Immature natural killer cell (primary cell): Measurements from ENCODE around the gene ZKSCAN8. TPM values are rescaled to one million over a fixed set of nuclear protein-coding genes. Genes with fewer than 3 reads are reported as not detected.

Source experiments
- DNase-seq, 3 donors: peaks; one replicate each; pipeline ENCODE4 v3.0.0; 2022; ENCODE audit warnings: mixed read lengths in 1 of 3
- H3K27ac Mint-ChIP-seq, 6 donors: one replicate each; pipeline ENCODE4 v1.8.0; 2020; ENCODE audit warnings: mixed read lengths in 6 of 6, mild to moderate bottlenecking in 5 of 6, inconsistent platforms in 4 of 6, moderate library complexity in 3 of 6
- H3K27me3 Mint-ChIP-seq, 3 donors: one replicate each; pipeline ENCODE4 v1.8.0; 2020 to 2021; ENCODE audit warnings: low read depth in 3 of 3, mild to moderate bottlenecking in 3 of 3, mixed read lengths in 3 of 3, moderate library complexity in 3 of 3, inconsistent platforms in 1 of 3
- H3K36me3 Mint-ChIP-seq, 3 donors: one replicate each; pipeline ENCODE4 v1.8.0; 2020; ENCODE audit warnings: mixed read lengths in 3 of 3, inconsistent platforms in 2 of 3, mild to moderate bottlenecking in 2 of 3
- H3K4me1 Mint-ChIP-seq, 2 donors: one replicate each; pipeline ENCODE4 v1.8.0; 2020; ENCODE audit warnings: inconsistent platforms in 2 of 2, mild to moderate bottlenecking in 2 of 2, mixed read lengths in 2 of 2, moderate library complexity in 1 of 2
- H3K4me3 Mint-ChIP-seq, 5 donors: one replicate each; pipeline ENCODE4 v1.8.0; 2020; ENCODE audit warnings: mild to moderate bottlenecking in 5 of 5, mixed read lengths in 5 of 5, inconsistent platforms in 3 of 5, moderate library complexity in 3 of 5
- H3K9me3 Mint-ChIP-seq, 6 donors: one replicate each; pipeline ENCODE4 v1.8.0; 2020; ENCODE audit warnings: mild to moderate bottlenecking in 6 of 6, mixed read lengths in 6 of 6, inconsistent platforms in 4 of 6, moderate library complexity in 3 of 6
- polyA plus RNA-seq, 3 donors: library from polyadenylated mRNA; unstranded; fragments of 300-500 nt; fragmentation: Illumina TruSeq; gene quantifications; one replicate each; pipeline ENCODE4 v1.2.3, GENCODE V29; 2021

The ZKSCAN8 gene
- polyA plus RNA-seq, 3 donors from 2014 or later, result 0.22 to 1.8 (median 0.44) TPM

DNA sequence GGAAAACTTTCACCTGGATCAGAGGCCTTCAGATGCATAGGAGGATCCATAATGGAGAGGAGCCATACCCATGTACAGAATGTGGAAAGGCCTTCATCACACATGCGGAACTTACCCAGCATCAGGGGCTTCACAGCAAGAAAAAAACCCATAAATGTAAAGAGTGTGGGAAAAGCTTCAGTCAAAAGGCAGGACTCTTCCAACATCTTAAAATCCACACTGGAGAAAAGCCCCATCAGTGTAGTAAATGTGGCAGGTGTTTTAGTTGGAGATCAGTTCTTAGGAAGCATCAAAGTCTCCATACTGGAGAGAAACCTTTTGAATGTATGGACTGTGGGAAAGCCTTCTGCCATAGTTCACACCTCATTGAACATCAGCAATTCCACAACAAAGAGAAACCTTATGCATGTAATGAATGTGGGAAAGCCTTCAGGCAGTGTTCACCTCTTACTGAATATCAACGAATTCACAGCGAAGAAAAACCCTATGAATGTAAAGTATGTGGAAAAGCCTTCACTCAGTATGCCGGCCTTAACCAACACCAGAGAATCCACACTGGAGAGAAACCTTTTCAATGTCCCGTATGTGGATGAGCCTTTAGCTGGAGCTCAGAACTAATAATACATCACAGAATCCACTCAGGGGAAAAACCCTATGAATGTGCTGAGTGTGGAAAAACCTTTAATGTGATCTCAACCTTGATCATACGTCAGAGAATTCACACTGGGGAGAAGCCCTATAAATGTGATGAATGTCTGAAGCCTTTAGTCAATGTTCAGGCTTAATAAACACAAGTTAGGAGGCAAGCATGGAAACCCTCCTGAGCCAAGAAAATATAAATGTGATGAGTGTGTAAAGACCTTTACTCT, 46.7 kb downstream of the ZKSCAN8 start:
- no peak for DNase-seq
- H3K9me3 Mint-ChIP-seq, result peaks cover 19 to 62% (median 44%) of the 10 kb centered on the region in 6 donors
- H3K36me3 Mint-ChIP-seq, result peaks cover under 1 to 3% (median 3%) of the 10 kb centered on the region in 3 donors
- no peak overlapping the region for H3K4me3 Mint-ChIP-seq
- H3K27ac Mint-ChIP-seq, result no peak overlapping the region
- H3K4me1 Mint-ChIP-seq, result no peaks in the 10 kb centered on the region
- H3K27me3 Mint-ChIP-seq, result peaks cover 4 to 12% (median 4%) of the 10 kb centered on the region in 3 donors

DNA sequence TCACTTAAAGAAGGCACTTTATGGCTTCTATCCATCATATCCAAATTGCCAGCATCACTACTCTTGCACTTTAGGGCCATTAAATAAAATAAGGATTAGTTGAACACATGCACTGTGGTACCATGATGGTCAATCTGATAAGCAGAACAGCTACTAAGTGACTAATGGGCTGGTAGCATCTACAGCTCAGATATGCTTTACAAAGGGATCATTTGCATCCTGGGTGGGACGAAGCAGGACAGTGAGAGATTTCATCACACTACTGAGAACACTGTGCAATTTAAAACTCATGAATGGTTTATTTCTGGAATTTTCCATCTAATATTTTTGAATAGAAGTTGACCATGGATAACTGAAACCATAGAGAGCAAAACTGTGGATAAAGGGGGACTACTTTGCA, 58.3 kb downstream of the ZKSCAN8 start:
- Mint-ChIP-seq H3K4me3 (no peak overlapping the region), H3K27me3 (peaks cover 7 to 30% (median 17%) of the 10 kb centered on the region in 3 donors), H3K36me3 (peaks cover 3 to 5% (median 4%) of the 10 kb centered on the region in 3 donors), H3K4me1 (peaks cover 0 to 4% of the 10 kb centered on the region in 2 donors), H3K27ac (no peak overlapping the region), H3K9me3 (peaks cover 0 to 39% (median 20%) of the 10 kb centered on the region in 6 donors)
- DNase-seq, result no peak

GRCh38 chr6:28203201-28203600, 61.5 kb downstream of the ZKSCAN8 start:
- H3K4me3 Mint-ChIP-seq, result no peak overlapping the region
- H3K36me3 Mint-ChIP-seq, result peaks cover 0 to 5% (median 0%) of the 10 kb centered on the region in 3 donors
- peaks cover 0 to 17% (median 10%) of the 10 kb centered on the region in 6 donors for H3K9me3 Mint-ChIP-seq
- peaks cover 20 to 41% (median 29%) of the 10 kb centered on the region in 3 donors for H3K27me3 Mint-ChIP-seq
- no peak overlapping the region for H3K27ac Mint-ChIP-seq
- DNase-seq, result no peak
- peaks cover 11 to 16% of the 10 kb centered on the region in 2 donors for H3K4me1 Mint-ChIP-seq

GRCh38 chr6:28205879-28206278, 64.2 kb downstream of the ZKSCAN8 start:
- H3K27me3 Mint-ChIP-seq, result peaks cover 32 to 54% (median 35%) of the 10 kb centered on the region in 3 donors
- no peaks in the 10 kb centered on the region for H3K36me3 Mint-ChIP-seq
- H3K4me3 Mint-ChIP-seq, result no peak overlapping the region
- H3K4me1 Mint-ChIP-seq, result peaks cover 12 to 21% of the 10 kb centered on the region in 2 donors
- DNase-seq, result no peak
- H3K27ac Mint-ChIP-seq, result no peak overlapping the region
- H3K9me3 Mint-ChIP-seq, result peaks cover 0 to 19% (median 6%) of the 10 kb centered on the region in 6 donors

- H3K36me3 Mint-ChIP-seq, result no peaks in the 10 kb centered on the region
- no peak for DNase-seq
- peaks cover 12 to 21% of the 10 kb centered on the region in 2 donors for H3K4me1 Mint-ChIP-seq
- H3K4me3 Mint-ChIP-seq, result peak overlapping the region in 1 of 5 donors; percentile 17
- peaks cover 37 to 54% (median 41%) of the 10 kb centered on the region in 3 donors for H3K27me3 Mint-ChIP-seq
- H3K9me3 Mint-ChIP-seq, result peaks cover 0 to 19% (median 6%) of the 10 kb centered on the region in 6 donors
- H3K27ac Mint-ChIP-seq, result no peak overlapping the region
Observed at GRCh38 chr6:28206527-28206926, 64.8 kb downstream of the ZKSCAN8 start.

- no peak overlapping the region for H3K27ac Mint-ChIP-seq
- peak overlapping the region in 3 of 5 donors; percentile 53 to 73 (median 69) for H3K4me3 Mint-ChIP-seq
- DNase-seq, result no peak
- H3K9me3 Mint-ChIP-seq, result peaks cover 0 to 19% (median 6%) of the 10 kb centered on the region in 6 donors
- H3K36me3 Mint-ChIP-seq, result no peaks in the 10 kb centered on the region
- H3K27me3 Mint-ChIP-seq, result peaks cover 41 to 59% (median 45%) of the 10 kb centered on the region in 3 donors
- H3K4me1 Mint-ChIP-seq, result peaks cover 16 to 25% of the 10 kb centered on the region in 2 donors
Observed at GRCh38 chr6:28206928-28207509, 65.3 kb downstream of the ZKSCAN8 start.

DNA sequence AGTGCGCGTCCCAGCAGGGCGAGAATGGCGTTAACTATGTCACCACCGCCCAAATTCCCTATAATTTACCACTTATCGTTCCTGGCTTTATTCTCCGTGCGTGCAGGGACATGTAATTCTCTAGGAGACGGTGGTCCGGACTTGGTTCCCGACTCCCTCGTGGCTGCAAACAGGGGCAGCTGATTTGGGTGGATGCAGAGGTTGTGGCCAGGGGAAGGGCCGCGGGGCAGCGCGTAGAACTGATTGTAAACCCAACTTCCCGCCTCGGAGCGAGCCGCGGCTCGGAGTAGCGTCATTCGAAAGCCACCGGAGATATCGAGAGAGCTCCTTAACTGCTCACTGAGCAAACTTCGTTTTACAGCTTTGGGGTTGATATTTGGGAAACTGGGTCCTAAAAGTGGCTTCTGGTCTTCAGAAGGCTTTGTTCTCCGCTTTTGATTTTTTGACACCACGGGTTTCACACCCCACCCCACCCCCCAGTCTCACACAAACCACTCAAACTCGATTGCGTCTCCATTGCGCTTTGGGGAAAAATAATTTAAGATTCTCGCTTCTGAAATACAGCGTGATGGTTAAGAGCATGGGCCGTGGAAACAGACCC, 65.9 kb downstream of the ZKSCAN8 start:
- no peak overlapping the region for H3K27ac Mint-ChIP-seq
- H3K36me3 Mint-ChIP-seq, result peaks cover 0 to 3% (median 0%) of the 10 kb centered on the region in 3 donors
- peaks cover 22 to 27% of the 10 kb centered on the region in 2 donors for H3K4me1 Mint-ChIP-seq
- peaks cover 0 to 19% (median 6%) of the 10 kb centered on the region in 6 donors for H3K9me3 Mint-ChIP-seq
- no peak for DNase-seq
- peak overlapping the region; percentile 45 to 73 (median 69) for H3K4me3 Mint-ChIP-seq
- H3K27me3 Mint-ChIP-seq, result peaks cover 46 to 64% (median 48%) of the 10 kb centered on the region in 3 donors

GRCh38 chr6:28208111-28208659, 66.5 kb downstream of the ZKSCAN8 start:
- H3K4me3 Mint-ChIP-seq, result peak overlapping the region in 3 of 5 donors; percentile 9 to 69 (median 69)
- H3K27ac Mint-ChIP-seq, result no peak overlapping the region
- peaks cover 50 to 64% (median 52%) of the 10 kb centered on the region in 3 donors for H3K27me3 Mint-ChIP-seq
- peaks cover 25 to 32% of the 10 kb centered on the region in 2 donors for H3K4me1 Mint-ChIP-seq
- peaks cover 0 to 17% (median 6%) of the 10 kb centered on the region in 6 donors for H3K9me3 Mint-ChIP-seq
- peaks cover 0 to 3% (median 0%) of the 10 kb centered on the region in 3 donors for H3K36me3 Mint-ChIP-seq
- no peak for DNase-seq

Other genes starting within 250 kb of the ZKSCAN8 start
- not detected for gene OR2B2, start 229.5 kb upstream of the ZKSCAN8 start, polyA plus RNA-seq
- not detected for gene OR2B6, start 184.6 kb upstream of the ZKSCAN8 start, polyA plus RNA-seq
- gene ZNF165, start 61.3 kb upstream of the ZKSCAN8 start, polyA plus RNA-seq, result under 1 TPM in 2 of 3 donors, not detected in 1; 0.35 to 0.39 TPM
- 10 to 100 TPM in 1 of 3 donors, 1 to 10 TPM in 2; 5.8 to 15.6 (median 9.3) TPM for gene ZSCAN16, start 17.3 kb upstream of the ZKSCAN8 start, polyA plus RNA-seq
- gene ZSCAN9, start 83.4 kb downstream of the ZKSCAN8 start, polyA plus RNA-seq, result 10 to 100 TPM in 1 of 3 donors, 1 to 10 TPM in 2; 5.3 to 18.4 (median 8.1) TPM
- 1 to 10 TPM; 1.7 to 5.0 (median 3.4) TPM for gene ZKSCAN4, start 110.4 kb downstream of the ZKSCAN8 start, polyA plus RNA-seq
- under 1 TPM in 2 of 3 donors, not detected in 1; 0.28 to 0.37 TPM for gene NKAPL, start 117.4 kb downstream of the ZKSCAN8 start, polyA plus RNA-seq
- 10 to 100 TPM in 2 of 3 donors, 1 to 10 TPM in 1; 9.7 to 17.5 (median 13.5) TPM for gene ZSCAN26, start 125.3 kb downstream of the ZKSCAN8 start, polyA plus RNA-seq
- gene PGBD1, start 139.7 kb downstream of the ZKSCAN8 start, polyA plus RNA-seq, result 1 to 10 TPM in 1 of 3 donors, under 1 TPM in 2; 0.46 to 1.7 (median 0.60) TPM
- gene ZSCAN31, start 194.3 kb downstream of the ZKSCAN8 start, polyA plus RNA-seq, result 1 to 10 TPM in 2 of 3 donors, not detected in 1; 1.5 to 2.3 TPM
- 1 to 10 TPM; 1.0 to 4.7 (median 2.0) TPM for gene ZKSCAN3, start 208.1 kb downstream of the ZKSCAN8 start, polyA plus RNA-seq